GM12892 (cell line): Measurements from ENCODE around the gene FLVCR2.

Experiments used
- POLR2A ChIP-seq: IDR thresholded peaks from 2 replicates; pipeline ENCODE4 v1.6.1; 2011; ENCODE audit warnings: low read depth, low read length, control low read depth
- POLR2AphosphoS5 ChIP-seq: IDR thresholded peaks from 2 replicates; pipeline ENCODE4 v1.6.1; 2011; ENCODE audit warnings: low read depth, low read length, control low read depth
- TAF1 ChIP-seq: IDR thresholded peaks from 2 replicates; pipeline ENCODE4 v1.6.1; 2011; ENCODE audit warnings: low read depth, mild to moderate bottlenecking, control low read depth, low read length, borderline replicate concordance

- TF ChIP-seq POLR2AphosphoS5: no peak
- no peak for TF ChIP-seq POLR2A
- no peak for TF ChIP-seq TAF1
These were observed 46.6 kb downstream of the FLVCR2 start for GRCh38 chr14:75625034-75625433.
